ENCODE data around the gene CHRNA4. TPM values are rescaled to one million over a fixed set of nuclear protein-coding genes. Genes with fewer than 3 reads are reported as not detected.

Gene CHRNA4
- total and polyA plus RNA-seq, 7 donors = 0.01 to 0.41 (median 0.24) TPM; not detected in 4

DNA sequence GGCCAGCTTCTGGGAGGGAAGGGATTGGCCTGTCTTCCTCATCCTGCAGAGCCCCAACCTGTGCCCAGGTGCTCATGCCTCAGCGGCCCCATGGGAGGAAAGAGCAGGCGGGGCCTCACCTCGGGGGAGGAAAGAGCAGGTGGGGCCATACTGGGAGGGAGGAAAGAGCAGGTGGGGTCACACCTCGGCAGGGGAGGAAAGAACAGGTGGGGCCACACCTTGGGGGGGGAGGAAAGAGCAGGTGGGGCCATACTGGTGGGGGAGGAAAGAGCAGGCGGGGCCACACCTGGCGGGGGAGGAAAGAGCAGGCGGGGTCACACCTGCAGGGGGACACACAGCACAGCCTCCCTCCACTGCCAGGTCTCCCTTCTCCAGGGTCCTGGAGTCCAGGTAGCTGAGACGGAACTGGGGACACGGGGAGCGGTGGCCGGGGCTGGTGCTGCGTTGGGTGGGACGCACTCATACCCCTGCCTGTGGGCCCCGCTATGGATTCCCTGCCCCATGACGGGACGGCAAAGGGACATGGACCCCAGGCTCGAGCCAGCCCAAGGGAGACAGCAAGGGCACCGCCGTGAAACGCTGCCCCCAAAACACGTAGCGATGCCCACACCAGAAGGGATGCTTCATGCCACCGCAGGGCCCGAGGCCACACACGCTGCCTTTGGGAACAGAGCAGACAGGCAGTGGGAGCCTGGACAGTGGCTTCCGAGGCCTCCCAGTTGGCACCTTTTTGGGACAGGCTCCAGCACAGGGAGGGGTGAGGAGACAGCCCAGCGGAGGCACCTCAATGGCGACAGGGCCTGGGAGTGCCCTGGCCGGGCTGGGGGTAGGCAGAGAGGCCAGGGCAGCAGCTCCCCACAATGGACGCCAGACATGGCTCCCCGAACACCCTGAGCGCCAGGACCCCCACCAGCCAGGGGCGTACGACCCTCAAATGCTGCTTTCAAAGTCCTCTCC, 43.3 kb upstream of the CHRNA4 start:
- ATAC-seq = no peak
- H3K27me3 ChIP-seq (ENCODE audit: insufficient read depth in 3 of 3, low read length in 2 of 3) = peaks cover 0 to 61% (median 8%) of the 10 kb centered on the region in 3 donors

DNA sequence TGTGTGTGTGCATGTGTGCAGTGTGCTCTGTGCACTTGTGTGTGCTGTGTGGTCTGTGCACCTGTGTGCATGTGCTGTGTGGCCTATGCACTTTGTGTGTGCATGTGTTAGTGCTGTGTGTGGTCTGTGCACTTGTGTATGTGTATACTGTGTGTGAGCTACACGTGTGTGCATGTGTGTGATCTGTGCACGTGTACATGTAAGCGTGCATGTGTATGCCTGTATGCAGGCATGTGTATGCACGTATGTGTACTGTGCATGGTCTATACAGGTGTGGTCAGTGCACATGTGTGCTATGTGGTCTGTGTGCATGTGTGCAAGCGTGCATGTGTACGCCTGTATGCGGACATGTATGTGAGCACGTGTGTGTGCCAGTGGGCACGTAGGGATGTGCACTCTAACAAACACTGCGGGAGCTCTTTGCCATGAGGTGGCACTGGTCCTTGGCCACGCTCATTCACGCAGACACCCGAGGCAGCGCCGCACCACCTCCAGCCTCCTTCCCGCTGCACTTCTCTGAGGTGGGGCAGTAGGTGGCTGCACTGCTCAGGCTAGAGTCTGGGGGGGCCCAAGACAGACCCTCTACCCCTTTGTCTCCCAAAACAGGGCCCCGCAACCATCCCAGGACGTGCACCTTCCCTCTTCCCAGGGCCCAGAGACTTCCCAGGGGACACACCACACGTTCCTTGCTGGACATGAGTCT, 42.4 kb upstream of the CHRNA4 start:
- no peaks in the 10 kb centered on the region for H3K36me3 ChIP-seq (ENCODE audit: insufficient read depth in 1 of 2, low read depth in 1 of 2)
- DNase-seq (no peak), ATAC-seq (no peak)
- TF ChIP-seq, protein P1, sequence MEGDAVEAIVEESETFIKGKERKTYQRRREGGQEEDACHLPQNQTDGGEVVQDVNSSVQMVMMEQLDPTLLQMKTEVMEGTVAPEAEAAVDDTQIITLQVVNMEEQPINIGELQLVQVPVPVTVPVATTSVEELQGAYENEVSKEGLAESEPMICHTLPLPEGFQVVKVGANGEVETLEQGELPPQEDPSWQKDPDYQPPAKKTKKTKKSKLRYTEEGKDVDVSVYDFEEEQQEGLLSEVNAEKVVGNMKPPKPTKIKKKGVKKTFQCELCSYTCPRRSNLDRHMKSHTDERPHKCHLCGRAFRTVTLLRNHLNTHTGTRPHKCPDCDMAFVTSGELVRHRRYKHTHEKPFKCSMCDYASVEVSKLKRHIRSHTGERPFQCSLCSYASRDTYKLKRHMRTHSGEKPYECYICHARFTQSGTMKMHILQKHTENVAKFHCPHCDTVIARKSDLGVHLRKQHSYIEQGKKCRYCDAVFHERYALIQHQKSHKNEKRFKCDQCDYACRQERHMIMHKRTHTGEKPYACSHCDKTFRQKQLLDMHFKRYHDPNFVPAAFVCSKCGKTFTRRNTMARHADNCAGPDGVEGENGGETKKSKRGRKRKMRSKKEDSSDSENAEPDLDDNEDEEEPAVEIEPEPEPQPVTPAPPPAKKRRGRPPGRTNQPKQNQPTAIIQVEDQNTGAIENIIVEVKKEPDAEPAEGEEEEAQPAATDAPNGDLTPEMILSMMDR (IDR thresholded peaks at IDR 0.05) = no peak
- no peaks in the 10 kb centered on the region for H3K9me3 ChIP-seq
- intact Hi-C loops (cut with DNase I) = no loop called here
- no peak overlapping the region for H3K4me3 ChIP-seq
- WGBS, 3 donors = 79 to 86% (median 80%) methylated on average over 19 of the region's 19 CpGs
- H3K4me1 ChIP-seq = no peaks in the 10 kb centered on the region
- no peak overlapping the region for H3K27ac ChIP-seq
- peaks cover 0 to 63% (median 10%) of the 10 kb centered on the region in 3 donors for H3K27me3 ChIP-seq (ENCODE audit: insufficient read depth in 3 of 3, low read length in 2 of 3)

More for the DNA sequence above, 43.3 kb upstream of the CHRNA4 start:
- no peaks in the 10 kb centered on the region for H3K4me1 ChIP-seq
- H3K4me3 ChIP-seq = no peak overlapping the region
- no peak overlapping the region for H3K27ac ChIP-seq
- intact Hi-C loops (cut with DNase I) = no loop called here
- no peaks in the 10 kb centered on the region for H3K36me3 ChIP-seq (ENCODE audit: insufficient read depth in 1 of 2, low read depth in 1 of 2)
- TF ChIP-seq, protein P1 (IDR thresholded peaks at IDR 0.05) = no peak
- no peaks in the 10 kb centered on the region for H3K9me3 ChIP-seq
- 75 to 78% (median 76%) methylated on average over 30 to 34 of the region's 34 CpGs for WGBS, 3 donors
- DNase-seq = no peak

DNA sequence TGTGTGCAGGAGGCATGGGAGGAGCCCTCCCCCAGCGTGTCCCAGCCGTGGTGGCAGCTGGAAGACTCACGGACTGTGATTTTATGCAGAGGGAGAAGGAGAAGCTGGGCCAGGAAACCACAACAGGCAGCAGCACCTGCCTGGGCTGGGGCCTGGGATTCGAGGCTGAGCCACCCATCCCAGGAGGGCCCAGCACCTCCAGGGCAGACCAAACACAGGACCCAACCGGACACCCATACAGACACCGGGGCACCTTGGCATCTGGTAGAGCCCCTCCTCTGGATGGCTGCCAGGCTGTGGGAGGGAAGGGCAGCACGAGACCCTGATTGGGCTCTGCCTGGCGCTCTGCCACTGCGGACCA, 41.7 kb upstream of the CHRNA4 start:
- Histone ChIP-seq H3K4me1 (no peaks in the 10 kb centered on the region), H3K27ac (no peak overlapping the region), H3K36me3 (ENCODE audit: insufficient read depth in 1 of 2, low read depth in 1 of 2) (no peaks in the 10 kb centered on the region), H3K9me3 (no peaks in the 10 kb centered on the region), H3K27me3 (ENCODE audit: insufficient read depth in 3 of 3, low read length in 2 of 3) (peaks cover 0 to 63% (median 10%) of the 10 kb centered on the region in 3 donors), H3K4me3 (no peak overlapping the region)
- ATAC-seq = no peak
- intact Hi-C loops (cut with DNase I) = no loop called here
- 12 to 20% (median 14%) methylated on average over 9 of the region's 9 CpGs for WGBS, 3 donors
- no peak for DNase-seq
- TF ChIP-seq, protein P1 (IDR thresholded peaks at IDR 0.05) = no peak

DNA sequence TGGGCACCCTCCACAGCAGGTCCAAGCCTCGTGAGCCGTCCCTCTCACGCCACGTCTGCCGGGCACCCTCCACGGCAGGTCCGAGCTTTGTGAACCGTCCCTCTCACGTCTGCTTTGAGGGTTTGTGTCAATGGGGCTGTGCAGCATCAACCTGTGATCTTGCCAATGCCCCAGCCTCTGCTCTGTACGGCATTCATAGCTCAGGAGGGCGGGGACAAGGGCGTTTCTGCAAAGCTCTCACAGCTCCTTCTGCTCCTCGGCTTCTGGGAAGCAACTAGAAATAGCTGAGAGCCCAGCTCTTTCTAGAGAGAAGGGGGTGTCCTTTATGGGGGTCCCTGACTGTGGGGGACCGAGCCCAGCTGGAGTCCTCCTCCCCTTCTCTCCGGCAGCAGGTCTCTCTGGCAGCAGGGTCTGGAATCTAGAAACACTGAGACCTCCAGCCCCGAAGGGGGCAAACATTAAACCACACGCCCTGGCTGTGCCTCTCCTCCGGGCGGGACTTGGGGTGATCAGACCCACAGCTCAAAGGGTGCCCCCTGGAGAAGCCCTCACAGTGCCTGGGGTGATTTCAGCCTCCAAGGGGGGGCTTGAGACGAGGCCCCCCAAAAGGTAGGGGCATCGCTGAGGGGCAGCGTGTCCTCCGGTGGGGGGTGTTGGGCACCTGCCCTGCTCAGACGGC, 41.2 kb upstream of the CHRNA4 start:
- Histone ChIP-seq H3K27me3 (ENCODE audit: insufficient read depth in 3 of 3, low read length in 2 of 3) (peaks cover 0 to 66% (median 10%) of the 10 kb centered on the region in 3 donors), H3K4me3 (no peak overlapping the region)
- TF ChIP-seq, protein P1 (IDR thresholded peaks at IDR 0.05) = no peak

More for the DNA sequence above, 41.2 kb upstream of the CHRNA4 start:
- Histone ChIP-seq H3K9me3 (no peaks in the 10 kb centered on the region), H3K27ac (no peak overlapping the region), H3K36me3 (ENCODE audit: insufficient read depth in 1 of 2, low read depth in 1 of 2) (no peaks in the 10 kb centered on the region), H3K4me1 (no peaks in the 10 kb centered on the region)
- intact Hi-C loops (cut with DNase I) = no loop called here
- no peak for DNase-seq
- no peak for ATAC-seq
- WGBS, 3 donors = 35 to 37% (median 36%) methylated on average over 22 to 24 of the region's 24 CpGs

All from psoas muscle (tissue), 8 donors.